Effector CD4-positive, alpha-beta T cell (primary cell): ENCODE data around the gene CCNA2.
A peak's percentile ranks its signal among the peaks of the same experiment; 100 is the strongest.

Source experiments
- DNase-seq: peaks from one replicate; pipeline ENCODE4 v3.0.0-alpha.2; 2020

Gene CCNA2

GRCh38 chr4:121800961-121801714 lies 22.5 kb downstream of the CCNA2 start, which contains the start of gene EXOSC9:
TSS of gene EXOSC9 (plus strand) at chr4:121801323. CDS start at chr4:121801425, 102 bp downstream.
- DNase-seq = peak; percentile 97

GRCh38 chr4:121800638-121800960 lies 23.1 kb downstream of the CCNA2 start:
- DNase-seq = no peak

DNA sequence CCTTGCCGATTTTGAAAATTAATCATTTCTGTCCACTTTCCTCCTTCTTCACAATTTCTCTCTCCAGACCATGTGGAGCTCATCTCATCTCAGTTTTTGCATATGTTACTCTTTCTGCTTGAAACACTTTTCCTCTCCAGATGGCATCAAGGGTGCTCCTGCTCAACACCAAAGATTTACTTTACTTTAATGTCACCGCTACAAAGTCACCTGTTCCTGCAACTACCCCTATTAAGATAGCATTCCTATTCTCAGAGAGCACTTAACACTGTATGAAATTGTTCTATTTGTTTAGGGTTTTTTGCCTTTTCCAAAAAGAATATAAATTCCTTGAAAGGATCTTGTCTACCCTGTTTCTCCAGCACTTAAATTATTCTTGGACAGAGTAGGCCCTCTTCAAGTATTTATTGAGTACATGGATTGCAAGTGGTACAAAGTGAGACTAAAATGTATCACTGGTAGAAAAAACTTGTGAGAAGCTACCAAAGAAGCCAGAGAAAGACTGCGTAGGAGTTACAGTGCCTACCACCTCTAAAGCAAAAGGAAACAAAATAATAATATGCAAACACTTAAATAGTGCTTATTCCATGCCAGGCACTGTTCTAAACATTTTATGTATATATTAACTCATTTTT lies 23.7 kb downstream of the CCNA2 start:
- DNase-seq = no peak

DNA sequence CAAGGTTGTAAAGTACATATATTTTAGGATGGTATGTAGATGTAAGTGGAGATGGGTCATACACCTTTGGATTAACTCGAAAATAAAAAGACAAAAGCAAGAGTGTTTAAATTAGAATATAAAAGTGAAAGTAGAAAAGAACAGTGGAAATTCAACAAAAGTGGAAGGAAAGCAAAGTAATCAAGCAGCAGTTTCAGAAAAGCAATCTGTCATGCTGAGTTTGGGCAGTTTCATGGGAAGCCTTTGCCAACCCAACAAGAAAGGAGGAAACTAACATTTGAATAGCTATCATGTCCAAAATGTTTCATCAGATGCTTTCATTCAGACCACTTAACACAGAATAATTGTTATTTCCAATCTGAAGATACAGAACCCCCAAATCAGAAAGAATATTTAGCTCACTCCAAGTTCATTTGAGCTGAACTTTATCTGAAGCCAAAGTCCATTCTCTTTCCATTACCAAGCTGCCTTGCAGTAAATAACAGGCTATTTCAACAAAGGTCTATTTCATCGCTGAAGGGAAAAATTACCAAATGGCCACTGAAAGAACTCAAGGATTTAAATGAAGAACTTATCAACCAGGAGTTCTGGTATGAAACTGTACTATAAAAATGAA lies 24.4 kb downstream of the CCNA2 start:
- DNase-seq = no peak

DNA sequence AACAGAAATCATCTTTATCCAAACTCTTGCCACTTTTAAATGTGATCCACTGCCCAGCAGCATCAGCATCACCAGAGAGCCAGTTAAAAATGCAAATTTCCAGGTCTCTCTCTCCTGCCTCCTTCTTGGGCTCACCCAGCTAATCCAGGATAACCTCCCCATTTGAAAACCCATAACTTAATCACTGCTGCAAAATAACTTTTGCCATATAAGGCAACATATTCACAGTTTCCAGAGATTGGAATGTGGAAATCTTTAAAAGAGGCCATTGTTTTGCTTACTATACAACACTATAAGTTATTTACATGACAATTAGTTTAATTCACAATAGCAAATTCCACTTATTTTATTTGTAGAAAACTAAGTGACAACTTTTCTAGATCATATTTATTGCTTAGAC lies 27.4 kb downstream of the CCNA2 start:
- DNase-seq = no peak

- DNase-seq = no peak
These were observed 29.0 kb downstream of the CCNA2 start for GRCh38 chr4:121794505-121795188.

DNA sequence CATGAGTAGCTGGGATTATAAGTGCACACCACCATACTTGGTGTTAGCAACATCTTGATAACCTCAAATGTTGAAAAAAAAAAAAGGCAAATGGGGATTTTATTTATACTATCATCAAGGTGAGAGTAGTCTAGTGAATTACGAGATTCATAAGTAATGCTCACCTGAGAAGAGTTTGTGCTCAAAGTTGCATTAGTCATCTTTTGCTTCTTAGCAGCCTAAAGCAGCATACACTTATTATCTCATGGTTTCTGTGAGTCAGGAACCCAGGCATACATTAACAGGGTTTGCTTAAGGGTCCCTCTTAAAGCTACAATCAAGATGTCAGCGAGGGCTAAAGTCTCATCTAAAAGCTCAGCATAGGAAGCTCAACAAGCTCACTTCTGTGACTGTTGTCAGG lies 30.7 kb downstream of the CCNA2 start:
- DNase-seq = no peak

DNA sequence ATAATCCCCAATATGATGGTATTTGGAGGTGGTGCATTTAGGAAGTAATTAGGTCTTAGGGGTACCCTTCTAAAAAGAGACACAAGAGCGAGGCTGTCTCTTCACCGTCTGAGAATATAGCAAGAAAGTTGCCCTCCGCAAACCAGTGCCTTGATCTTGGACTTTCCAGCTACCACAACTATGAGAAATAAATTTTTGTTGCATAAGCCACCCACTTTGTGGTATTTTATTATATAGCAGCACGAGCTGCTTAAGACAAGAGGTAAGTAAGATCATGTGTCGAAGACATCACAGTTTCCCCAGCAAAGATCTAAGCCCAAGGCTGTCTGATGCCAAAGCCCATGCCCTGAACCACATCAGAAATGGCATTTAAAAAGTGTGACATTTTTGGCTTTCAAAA lies 32.2 kb downstream of the CCNA2 start:
- DNase-seq = no peak

- DNase-seq = no peak
These were observed 32.7 kb downstream of the CCNA2 start for GRCh38 chr4:121790976-121791375.

GRCh38 chr4:121789960-121790829 lies 33.5 kb downstream of the CCNA2 start:
- no peak for DNase-seq

DNA sequence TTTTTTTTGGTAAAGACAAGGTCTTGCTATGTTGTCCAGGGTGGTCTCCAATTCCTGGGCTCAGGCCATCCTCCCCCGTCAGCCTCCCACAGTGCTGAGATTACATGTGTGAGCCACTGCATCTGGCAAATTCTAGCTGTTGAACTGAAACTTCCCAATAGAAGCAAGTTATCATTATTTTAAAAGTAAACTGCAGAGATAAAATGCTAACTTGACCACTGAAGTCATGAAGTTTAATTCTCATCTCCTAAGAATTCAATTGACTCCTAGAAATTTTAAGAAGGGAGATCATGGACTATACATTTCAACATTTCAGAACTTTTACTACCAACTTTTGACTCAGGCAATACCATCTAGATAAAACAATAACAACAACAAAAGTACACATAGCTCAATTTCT lies 34.2 kb downstream of the CCNA2 start:
- no peak for DNase-seq

- no peak for DNase-seq
These were observed 34.8 kb downstream of the CCNA2 start for GRCh38 chr4:121788896-121789295.

DNA sequence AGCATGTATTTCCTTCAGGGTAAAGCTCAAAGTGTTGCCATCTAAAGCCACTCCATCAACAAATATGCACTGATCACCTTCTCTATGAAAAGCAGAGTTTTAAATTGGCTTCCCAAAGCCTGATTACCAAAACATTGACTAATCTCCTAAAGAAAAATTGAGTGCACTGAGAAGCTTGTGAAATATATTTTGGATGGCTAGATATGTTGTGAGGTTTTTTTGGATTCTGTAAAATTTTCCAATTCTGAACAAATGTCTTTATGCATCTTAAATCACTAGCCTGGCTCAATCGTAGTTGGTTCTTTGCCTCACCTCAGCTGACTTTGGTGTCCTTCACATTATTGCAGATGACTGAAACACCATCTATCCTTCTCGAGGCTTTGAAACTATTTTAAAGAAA lies 37.5 kb downstream of the CCNA2 start:
- no peak for DNase-seq

- DNase-seq = no peak
These were observed 38.2 kb downstream of the CCNA2 start for GRCh38 chr4:121785479-121785878.

DNA sequence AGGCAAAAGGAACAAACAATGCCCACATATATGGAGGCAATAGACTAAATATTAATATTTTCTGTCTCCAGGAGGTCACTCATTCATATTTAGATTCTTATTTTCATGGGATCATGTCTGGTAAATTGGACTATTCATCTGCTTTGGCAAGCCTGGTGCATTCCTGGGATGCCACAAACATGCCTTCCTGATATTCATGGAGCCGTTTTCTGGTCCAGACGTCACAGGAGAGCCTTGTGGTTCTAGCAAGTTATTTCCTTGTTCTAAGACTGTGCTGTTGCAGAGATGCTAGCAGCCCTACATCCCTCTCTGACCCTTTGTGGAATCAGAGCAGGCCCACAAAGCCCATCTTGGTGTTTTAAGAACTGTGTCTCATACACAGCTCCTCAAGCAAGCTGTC lies 38.7 kb downstream of the CCNA2 start:
- no peak for DNase-seq

- DNase-seq = no peak
These were observed 39.3 kb downstream of the CCNA2 start for GRCh38 chr4:121784401-121784800.

DNA sequence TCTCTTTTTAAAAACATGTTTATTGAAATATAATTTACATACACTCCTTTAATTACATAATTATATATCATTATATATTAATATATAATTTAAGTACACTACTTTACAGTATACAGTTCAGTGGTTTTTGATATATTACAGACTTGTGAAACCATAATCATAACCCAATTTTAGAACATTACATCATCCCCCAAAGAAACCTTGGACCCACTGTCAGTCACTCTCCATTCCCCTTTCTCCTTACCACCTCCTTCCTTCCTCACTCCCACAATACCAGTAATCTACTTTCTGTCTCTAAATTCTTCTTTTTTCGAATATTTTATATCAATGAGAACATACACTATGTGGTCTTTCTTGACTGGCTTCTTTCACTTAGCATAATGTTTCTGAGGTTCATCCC lies 40.5 kb downstream of the CCNA2 start:
- no peak for DNase-seq

DNA sequence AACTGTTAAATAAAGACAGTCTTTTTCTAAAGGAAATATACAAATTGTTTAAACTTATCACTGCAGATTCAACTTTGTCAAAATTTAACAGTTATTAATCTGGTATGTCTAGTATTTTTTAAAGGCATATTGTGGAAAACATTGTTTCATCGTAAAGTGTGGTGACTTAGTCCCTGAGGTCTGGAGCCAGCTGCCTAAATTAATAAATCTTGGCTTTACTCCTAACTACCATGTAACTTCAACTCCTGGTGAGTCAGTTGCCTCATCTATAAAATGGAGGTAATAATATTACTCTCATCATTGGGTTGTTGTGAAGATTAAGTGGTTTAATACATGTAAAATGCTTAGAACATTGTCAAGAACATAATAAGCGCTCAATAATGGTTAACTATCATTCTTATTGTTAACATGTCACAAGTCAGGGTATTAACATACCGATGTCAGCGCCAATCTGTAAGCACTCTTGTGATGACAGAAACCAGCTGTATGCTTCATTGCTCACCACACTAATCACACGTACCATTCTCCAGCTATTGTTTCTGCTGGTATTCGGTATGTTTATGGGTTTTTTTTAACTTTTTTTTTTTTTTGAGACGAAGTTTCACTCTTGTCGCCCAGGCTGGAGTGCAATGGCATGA lies 44.6 kb downstream of the CCNA2 start:
- no peak for DNase-seq

GRCh38 chr4:121777625-121778024 lies 46.1 kb downstream of the CCNA2 start:
- no peak for DNase-seq

GRCh38 chr4:121776610-121777401 lies 46.9 kb downstream of the CCNA2 start:
- DNase-seq = no peak

DNA sequence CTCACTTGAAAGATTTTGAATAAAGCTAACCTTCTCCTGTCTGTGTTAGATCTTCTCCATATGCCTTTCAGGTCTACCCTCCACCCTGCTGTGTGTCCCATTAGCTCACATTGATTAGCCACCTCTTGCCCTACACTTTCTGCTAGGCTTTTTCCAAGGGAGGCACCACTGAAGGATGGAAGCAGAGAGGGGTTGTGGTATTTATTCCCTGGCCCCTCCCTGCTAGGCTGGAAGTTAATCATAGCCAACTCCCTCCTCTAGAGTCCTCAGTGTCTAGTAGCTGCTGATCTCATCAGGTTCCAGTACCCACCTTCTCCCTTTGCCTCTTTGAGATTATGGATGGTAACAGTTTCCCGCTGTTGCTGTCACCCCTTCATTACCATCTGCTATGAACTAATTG lies 49.8 kb downstream of the CCNA2 start:
- no peak for DNase-seq
